CD4-positive, alpha-beta T cell treated with Interferon gamma for 1 hour (primary cell): ENCODE data around the gene KIAA1191.
"Not testable (repeated sequence)": the region's sequence is repeated elsewhere in the genome, so short reads cannot be mapped to it uniquely, and the experiment has no call there.

Experiments
- DNase-seq: peaks from one replicate; pipeline ENCODE4 v3.0.0-alpha.2; 2020

Gene KIAA1191, protein sequence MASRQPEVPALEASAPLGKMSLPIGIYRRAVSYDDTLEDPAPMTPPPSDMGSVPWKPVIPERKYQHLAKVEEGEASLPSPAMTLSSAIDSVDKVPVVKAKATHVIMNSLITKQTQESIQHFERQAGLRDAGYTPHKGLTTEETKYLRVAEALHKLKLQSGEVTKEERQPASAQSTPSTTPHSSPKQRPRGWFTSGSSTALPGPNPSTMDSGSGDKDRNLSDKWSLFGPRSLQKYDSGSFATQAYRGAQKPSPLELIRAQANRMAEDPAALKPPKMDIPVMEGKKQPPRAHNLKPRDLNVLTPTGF

GRCh38 chr5:176361437-176362232 lies at the start of gene KIAA1191:
Gene KIAA1191 (minus strand): TSS chr5:176361764. CDS start chr5:176359508, 2,256 bp downstream.
- DNase-seq, result peak; percentile 94

DNA sequence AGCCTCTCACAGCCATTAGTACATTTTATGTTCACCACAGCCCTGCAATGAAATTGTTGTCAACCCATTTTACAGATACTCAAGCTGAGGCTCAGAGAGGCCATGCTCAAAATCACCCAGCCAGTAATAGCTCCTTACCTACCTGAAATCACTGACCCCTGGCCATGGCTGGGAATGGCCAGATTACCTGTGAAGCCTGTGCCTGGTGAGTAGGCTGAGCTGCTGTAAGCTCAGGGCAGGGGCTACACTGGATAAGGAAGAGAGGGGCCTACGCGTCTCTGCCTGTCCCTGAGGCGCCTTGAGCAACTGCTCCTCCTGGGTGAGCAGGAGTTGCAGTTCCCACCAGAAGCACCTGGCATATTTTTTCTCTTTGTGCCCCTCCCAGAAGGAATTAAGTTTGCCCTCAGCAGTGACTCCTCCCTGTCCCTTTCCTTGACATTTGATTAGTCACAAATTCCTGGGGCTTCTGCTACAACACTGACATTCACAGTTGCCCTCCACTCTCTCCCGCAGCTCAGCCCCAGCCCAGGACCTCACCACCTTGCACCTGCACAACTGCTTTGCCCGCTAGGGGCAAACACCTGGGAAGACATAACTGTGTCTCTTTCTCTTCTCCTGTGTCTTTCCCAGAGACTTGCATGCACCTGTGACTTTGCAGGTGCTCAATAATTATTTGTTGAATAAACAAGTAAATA lies 49.1 kb upstream of the KIAA1191 start:
- no peak for DNase-seq

- DNase-seq, result no peak
Measured at GRCh38 chr5:176409765-176410164, 48.2 kb upstream of the KIAA1191 start.

- no peak for DNase-seq
Measured at GRCh38 chr5:176408590-176408989, 47.0 kb upstream of the KIAA1191 start.

DNA sequence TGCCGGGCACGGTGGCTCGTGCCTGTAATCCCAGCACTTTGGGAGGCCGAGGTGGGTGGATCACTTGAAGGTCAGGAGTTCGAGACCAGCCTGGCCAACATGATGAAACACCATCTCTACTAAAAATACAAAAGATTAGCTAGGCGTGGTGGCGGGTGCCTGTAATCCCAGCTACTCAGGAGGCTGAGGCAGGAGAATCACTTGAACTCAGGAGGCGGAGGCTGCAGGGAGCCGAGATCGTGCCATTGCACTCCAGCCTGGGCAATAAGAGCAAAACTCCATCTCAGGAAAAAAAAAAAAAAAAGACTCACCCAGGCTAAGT lies 46.6 kb upstream of the KIAA1191 start:
- not testable (repeated sequence) for DNase-seq

DNA sequence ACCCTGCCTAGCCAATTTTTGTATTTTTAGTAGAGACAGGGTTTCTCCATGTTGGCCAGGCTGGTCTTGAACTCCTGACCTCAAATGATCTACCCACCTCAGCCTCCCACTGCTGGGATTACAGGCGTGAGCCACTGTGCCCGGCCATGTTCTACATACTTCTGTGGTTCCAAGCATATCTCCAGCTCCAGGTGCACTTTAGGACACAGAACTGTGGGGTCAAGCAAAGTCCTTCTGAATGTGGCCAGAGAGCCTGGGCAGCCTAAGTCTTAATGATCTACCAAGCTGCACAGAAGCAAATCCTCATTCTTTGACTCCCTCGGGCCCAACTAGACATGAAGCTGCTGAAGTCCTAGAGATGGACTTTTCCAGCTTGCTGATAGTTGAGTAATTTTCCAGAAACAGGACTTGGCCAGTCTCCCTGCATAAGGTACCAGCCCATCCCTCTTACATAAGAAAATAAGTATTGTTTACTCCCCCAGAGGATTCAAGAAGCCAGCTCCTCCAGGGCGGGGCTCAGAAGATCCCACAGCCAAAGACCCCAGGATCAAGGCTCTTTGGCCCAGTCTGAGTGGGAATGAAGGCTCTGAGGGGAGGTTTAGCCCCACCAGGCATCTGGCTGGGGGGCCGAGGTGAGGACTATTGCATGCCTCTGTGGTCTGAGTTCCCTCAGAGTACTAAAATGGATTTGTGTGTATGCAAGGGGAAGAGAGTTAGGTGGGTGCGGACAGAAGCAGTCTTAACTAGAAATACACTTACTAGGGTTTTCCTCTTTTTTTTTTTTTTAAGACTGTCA lies 46.1 kb upstream of the KIAA1191 start:
- no peak for DNase-seq

DNA sequence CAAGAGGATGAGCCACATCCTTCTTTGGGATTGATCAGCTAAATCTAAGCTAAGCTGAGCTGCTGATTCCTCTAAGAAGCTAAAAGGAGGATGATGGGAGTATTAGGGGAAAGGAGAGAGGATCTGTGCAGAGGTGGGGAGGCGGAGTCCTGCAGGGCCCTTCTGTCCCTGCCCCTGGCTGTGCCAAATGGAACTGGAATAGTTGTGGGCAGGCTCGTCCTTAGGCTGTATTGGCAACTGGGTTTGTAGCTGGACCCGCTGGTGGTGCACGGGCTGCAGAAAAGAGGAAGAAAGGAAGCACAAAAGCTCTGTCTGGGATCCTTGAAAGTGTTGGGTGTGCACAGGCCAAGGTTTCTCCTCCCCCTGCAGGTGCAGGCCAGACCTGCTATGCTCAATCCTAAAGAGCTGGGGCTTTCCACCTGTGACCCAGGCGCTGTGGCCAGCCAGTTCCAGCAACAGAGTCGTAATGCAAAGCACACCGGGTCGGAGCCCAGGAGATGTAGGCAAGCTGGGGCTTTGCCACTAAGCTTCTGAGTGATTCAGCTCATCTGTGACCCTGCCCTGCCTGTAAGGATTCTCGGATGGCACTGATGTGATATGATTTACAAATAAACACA lies 45.0 kb upstream of the KIAA1191 start:
- DNase-seq, result no peak

DNA sequence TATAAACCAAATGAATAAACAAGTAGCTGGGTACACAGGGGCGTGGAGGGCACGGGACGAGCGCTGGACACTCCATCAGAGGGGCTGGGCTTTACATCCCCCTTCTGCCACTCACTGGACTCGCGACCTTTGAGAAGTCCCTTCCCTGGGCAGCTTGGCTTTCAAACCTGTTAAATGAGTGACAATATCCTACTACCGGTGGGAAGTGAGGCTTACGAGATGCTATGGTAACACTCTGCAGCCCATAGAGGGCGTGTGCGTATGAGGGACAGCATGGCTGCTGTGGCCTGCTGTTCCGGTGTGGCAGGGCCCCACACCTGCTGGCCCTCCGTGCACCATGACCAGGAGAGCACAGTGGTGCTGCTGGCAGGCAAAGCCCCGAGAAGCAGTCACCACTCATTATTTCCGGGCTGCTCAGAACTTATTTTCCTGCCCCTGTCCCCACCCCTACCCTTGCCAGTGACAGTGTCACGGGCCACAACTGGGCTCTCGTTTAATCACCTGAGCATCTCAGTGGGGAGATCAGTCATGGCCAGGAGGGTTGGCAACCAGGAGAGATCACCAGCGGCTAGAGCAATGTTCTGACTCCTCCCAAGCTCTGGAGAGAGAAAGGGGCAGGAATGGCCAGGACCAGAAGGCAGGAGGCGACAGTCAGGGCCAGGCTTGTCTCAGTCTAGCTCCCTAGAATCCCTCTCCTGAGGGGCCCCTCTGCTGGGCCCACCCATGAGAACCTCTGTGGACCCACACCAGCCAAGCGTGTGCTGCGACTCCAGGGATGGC lies 44.3 kb upstream of the KIAA1191 start:
- DNase-seq, result no peak

- no peak for DNase-seq
Measured at GRCh38 chr5:176401281-176402205, 40.0 kb upstream of the KIAA1191 start.

DNA sequence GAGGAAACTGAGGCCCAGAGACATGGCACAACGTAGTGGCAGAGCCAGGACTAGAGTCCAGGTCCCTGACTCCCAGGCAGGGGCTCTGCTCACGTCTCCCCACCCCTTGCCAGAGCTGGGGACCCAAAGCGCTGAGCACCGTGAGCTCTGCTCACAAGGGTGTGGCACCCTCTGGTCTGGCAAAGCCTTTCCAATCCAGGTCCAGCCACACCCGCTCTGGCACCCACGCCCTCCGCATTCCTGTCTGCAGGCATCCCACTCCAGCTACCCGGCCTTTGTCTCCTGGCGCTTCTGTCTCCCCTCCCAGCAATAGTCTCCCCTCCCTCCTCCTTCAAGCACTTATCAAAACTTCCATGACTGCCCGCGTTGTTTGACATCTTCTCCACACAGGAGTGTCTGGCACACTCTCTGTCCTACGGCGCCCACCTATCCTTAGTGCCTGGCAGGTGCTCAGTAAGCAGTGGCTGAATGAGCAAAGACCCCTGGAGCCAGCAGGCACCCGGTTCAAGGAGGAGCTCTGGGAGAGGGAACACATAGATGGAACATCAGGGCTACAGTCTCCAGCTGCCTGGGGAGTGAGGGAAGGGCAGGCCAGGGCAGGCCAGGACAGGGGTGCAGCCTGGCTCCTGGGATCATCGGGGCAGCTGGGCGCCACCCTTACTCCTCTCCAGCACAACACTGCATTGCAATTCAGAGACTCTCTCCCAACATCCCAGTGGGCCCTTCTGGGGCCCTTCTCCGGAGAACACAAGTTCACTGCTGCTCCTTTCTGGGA lies 39.0 kb upstream of the KIAA1191 start:
- no peak for DNase-seq

GRCh38 chr5:176397736-176398420 lies 36.3 kb upstream of the KIAA1191 start:
- no peak for DNase-seq

- no peak for DNase-seq
Measured at GRCh38 chr5:176396330-176396729, 34.8 kb upstream of the KIAA1191 start.

- DNase-seq, result no peak
Measured at GRCh38 chr5:176394881-176395675, 33.5 kb upstream of the KIAA1191 start.

DNA sequence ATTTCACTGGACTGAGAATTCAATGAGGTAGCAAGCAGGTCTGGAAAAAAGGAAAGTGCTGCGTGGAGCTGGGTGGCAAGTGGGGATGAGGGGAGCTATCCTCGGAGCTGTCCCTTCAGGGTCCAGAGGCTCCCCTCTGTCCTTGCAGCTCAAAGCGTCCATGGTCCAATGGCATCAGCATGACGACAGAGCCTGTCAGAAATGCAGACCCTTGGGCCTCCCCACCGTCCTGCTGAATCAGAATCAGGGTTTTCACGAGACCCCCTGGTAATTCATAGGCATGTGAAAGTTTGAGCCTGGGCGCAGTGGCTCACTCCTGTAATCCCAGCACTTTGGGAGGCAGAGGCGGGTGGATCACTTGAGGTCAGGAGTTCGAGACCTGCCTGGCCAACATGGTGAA lies 32.5 kb upstream of the KIAA1191 start:
- DNase-seq, result no peak

DNA sequence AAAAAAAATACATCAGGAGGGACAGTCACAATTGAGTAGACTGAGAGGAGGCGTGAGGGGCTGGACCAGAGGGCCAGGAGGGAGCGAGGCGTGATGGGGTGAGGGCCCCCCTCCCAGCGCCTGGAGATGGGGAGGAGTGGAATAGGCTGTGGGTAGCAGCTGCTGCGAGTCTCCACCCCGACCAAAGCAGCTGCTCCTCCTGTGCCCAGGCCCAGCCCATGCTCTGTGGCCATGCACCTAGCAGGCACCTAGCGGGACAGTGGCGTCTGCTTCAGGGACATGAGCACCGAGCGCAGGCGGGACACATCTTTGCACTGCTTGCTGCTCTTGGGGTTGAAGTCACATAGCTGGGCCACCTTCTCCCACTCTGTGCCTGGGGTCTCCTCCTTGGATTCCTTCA lies 31.0 kb upstream of the KIAA1191 start:
- no peak for DNase-seq

DNA sequence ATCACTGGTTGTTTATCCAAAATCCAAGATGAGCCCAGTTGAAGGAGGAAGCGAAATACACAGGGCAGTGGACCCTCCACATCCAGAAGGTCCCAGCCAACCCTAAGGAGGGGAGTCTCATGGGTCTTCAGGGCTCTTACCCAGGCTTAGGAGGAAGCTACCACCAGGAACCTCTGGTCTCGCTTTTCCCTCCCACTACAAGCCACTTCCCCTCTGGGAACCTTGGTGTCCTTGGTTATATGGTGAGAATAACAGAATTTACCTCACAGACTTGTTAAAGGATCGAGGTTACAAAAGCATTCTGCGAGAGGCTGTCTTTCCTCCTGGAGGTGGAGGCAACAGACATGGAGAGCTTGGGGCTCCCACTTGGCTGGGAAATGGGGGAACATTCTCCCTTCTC lies 30.4 kb upstream of the KIAA1191 start:
- no peak for DNase-seq

- DNase-seq, result no peak
Measured at GRCh38 chr5:176391479-176391878, 29.9 kb upstream of the KIAA1191 start.
